Coronary artery (tissue), 2 donors: Measurements from ENCODE around the gene KRTAP19-7.

Experiments
- DNase-seq: peaks from one replicate; pipeline ENCODE4 v3.0.0-alpha.2; 2017; ENCODE audit warnings: low spot score
- H3K27ac ChIP-seq, 2 donors: fragments of 200-600 bp; sonication (generic); one replicate each; pipeline ENCODE4 v1.5.1; 2016 to 2019
- H3K4me3 ChIP-seq: fragments of 200-600 bp; sonication (generic); 2 replicates; pipeline ENCODE4 v1.5.1; 2016; ENCODE audit warnings: mild to moderate bottlenecking, moderate library complexity
- CTCF ChIP-seq: fragments of 200-600 bp; sonication (generic); IDR thresholded peaks from one replicate; pipeline ENCODE4 v1.5.1; 2019; ENCODE audit warnings: antibody characterized with exemption

KRTAP19-7 gene

GRCh38 chr21:30580132-30580531, 19.0 kb upstream of the KRTAP19-7 start:
- H3K27ac ChIP-seq = no peak overlapping the region
- no peak overlapping the region for H3K4me3 ChIP-seq
- no peak for TF ChIP-seq CTCF
- no peak for DNase-seq

- H3K27ac ChIP-seq = no peak overlapping the region
- no peak overlapping the region for H3K4me3 ChIP-seq
- no peak for TF ChIP-seq CTCF
- no peak for DNase-seq
These were observed 18.2 kb upstream of the KRTAP19-7 start for GRCh38 chr21:30579346-30579745.

- no peak overlapping the region for H3K27ac ChIP-seq
- DNase-seq = no peak
- no peak overlapping the region for H3K4me3 ChIP-seq
- no peak for TF ChIP-seq CTCF
These were observed 16.7 kb upstream of the KRTAP19-7 start for GRCh38 chr21:30577766-30578165.

- DNase-seq = no peak
- Histone ChIP-seq H3K27ac (no peak overlapping the region), H3K4me3 (no peak overlapping the region)
- TF ChIP-seq CTCF = no peak
These were observed 6.5 kb upstream of the KRTAP19-7 start for GRCh38 chr21:30567617-30568016.

GRCh38 chr21:30563630-30564029, 2.5 kb upstream of the KRTAP19-7 start:
- Histone ChIP-seq H3K27ac (no peak overlapping the region), H3K4me3 (no peak overlapping the region)
- no peak for TF ChIP-seq CTCF
- DNase-seq = no peak

- Histone ChIP-seq H3K4me3 (no peak overlapping the region), H3K27ac (no peak overlapping the region)
- no peak for TF ChIP-seq CTCF
- DNase-seq = no peak
These were observed 2.0 kb upstream of the KRTAP19-7 start for GRCh38 chr21:30563072-30563471.

- H3K27ac ChIP-seq = no peak overlapping the region
- TF ChIP-seq CTCF = no peak
- no peak overlapping the region for H3K4me3 ChIP-seq
- no peak for DNase-seq
These were observed 843 bp upstream of the KRTAP19-7 start for GRCh38 chr21:30561957-30562356.
